HG03439 (cell line): ENCODE results near the gene BCL7A.
"Not testable (repeated sequence)": the region's sequence is repeated elsewhere in the genome, so short reads cannot be mapped to it uniquely, and the experiment has no call there.

Source experiments
- ATAC-seq: cut with Tn5 transposase; IDR thresholded peaks from one replicate; pipeline ENCODE4 v1.9.1; 2021; ENCODE audit warnings: mild to moderate bottlenecking, moderate library complexity; ENCODE audit not compliant: unreplicated experiment

BCL7A gene

DNA sequence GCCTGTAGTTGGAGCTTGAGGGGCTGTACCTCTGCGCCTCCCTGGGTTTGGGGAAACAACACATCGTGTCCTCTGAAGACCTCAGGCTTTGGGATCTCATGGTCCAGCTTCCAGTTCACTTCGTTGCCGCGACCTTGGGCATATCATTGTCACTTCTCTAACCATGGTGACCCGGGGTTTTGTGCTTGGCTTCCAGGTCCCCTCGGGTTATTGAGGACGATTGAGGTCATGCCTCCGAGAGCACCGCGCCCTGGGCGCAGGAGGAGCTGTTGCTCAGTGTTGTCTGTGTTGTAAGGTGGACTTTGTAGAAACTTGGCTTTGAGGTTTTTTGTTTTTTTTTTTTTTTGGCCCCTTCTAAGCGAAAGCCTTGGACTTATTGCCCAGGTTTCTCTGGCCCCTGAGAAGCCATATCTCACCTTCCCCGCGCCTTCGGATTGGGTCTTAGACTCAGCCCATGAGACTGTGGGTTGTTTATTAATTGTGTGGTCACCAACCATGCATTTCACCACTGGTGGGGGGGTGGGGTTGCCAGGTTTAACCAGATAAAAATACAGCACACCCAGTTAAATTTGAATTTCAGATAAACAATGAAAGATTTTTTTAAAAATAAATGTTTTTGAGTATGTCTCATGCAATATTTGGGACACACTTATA lies 2.6 kb downstream of the BCL7A start:
- no peak for ATAC-seq

- no peak for ATAC-seq
Measured at GRCh38 chr12:122026706-122027333, 5.1 kb downstream of the BCL7A start.

DNA sequence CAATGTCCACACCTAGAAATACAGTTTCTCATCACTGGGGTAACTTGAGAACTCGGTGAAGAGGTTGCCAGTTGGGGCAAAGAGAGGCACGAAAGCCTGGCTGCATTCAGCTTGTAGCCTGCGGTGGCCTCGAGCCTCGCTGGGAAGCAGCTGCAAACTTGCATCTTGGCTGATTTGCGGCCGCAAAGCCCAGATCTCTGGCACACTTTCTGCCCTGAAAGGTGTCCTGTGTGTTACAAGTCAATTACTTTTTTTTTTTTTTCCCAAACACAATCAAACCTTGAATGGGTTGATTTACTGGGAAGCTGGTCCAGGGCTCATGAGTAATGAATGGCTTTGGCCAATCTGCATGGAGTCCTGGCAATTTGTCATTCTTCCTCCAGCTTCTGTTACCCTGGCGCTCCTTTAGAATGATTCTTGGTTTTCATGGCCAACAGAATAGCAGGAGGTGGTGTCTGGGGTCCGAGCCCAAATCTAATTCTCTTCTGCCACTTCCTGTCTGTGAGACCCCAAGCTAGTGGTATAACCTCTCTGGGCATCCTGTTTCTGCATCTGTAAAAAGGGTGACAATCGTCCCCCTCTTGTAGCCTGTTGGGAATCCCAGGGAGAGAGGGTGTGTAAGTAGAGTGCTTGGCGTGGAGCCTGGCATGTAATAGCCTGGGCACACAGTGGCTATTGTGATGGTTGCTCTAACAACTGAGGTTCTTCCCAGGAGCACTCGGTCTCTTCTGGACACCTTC lies 6.7 kb downstream of the BCL7A start:
- no peak for ATAC-seq

DNA sequence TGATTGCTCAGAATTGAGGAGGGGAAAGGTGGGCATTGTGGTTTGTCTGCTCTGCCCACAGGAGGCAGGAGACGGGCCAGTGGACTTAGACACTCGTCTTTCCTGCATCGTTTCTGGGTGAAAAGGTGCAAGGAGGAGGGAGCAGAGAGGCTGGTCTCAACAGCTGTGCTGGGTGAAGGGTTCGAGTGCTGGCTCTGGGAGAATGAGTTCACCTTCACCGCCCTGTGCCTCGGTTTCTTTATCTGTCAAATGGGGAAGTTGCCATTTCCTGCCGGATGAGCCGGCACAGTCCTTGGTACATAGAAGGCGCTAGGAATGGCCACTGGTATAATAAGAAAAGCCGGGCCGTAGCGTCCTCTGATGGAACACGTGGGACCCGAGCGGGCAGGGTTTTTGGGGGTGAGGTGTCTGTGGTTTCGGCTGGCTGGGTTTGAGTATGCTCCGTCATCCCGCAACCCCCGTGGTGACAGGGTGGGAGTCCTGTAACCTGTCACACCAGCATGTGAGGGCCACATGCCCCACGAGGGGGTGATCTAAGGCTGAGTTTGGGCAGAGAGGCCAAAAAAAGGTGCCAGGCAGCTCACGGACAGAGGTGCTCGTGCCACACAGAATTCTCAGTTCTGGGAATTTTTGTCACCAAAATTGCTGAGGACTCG lies 7.3 kb downstream of the BCL7A start:
- ATAC-seq, result no peak

DNA sequence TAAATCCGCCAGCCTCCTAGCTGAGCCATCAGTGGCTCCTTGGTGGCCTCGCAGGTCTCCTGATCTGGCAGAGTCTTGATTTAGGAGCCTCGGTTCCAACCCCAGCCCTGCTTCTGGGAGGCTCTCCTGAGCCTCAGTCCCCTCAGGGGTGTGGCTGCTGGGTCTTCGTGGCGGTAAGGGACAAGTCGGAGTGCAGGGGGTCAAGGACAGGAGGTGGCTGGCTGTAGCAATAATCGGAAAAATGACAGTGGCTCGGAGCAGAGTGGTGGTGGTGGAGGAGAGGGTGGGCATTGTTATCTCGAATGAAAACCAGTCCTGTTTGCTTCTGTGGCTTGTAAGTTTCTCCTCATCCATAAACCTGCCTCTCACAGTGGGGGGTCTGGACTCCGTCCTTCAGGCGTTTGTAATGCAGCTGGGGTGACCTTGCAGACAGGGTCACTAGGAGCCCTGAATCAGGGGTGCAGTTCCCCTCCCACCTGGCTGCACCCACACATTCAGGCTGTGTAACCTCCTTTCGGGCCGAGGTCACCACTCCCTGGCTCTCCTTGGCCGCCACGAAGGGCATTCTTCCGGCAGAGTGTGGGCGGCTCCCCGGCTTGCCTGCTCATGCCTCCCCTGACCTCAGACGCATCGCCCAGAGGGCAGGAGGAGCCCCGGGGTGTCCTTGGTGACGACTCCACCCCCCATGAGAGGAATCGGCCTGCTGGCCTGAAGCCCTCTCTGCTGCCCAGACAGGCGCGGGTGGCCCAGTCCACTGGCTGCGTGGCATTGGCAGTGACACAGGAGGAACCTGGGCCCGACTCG lies 8.1 kb downstream of the BCL7A start:
- no peak for ATAC-seq

DNA sequence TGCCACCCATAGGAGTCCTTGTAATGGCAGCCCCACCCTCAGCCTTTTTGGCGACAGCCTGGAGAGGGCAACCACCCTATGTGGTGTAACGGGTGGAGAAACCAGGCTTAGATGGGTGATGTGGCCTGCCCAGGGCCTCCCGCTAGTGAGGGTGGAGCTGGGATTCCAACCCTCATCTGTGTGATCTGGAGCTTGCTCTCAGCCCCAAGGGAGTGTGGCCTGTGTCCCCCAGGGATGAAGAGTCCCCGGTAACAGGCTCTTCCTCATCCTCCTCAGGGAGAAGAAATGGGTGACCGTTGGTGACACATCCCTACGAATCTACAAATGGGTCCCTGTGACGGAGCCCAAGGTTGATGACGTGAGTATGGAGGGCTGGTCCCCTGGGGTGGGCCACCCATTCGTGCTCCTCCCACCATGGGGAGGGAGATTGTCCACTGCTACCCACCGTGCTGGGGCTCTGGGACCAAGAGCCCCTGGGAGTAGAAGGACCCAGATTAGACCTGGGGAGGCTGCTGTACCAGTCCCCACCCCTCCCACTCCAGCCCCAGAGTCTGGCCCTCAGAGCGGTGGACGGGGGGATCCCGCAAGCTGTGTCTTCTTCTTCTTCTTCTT lies 8.8 kb downstream of the BCL7A start:
- ATAC-seq, result no peak

DNA sequence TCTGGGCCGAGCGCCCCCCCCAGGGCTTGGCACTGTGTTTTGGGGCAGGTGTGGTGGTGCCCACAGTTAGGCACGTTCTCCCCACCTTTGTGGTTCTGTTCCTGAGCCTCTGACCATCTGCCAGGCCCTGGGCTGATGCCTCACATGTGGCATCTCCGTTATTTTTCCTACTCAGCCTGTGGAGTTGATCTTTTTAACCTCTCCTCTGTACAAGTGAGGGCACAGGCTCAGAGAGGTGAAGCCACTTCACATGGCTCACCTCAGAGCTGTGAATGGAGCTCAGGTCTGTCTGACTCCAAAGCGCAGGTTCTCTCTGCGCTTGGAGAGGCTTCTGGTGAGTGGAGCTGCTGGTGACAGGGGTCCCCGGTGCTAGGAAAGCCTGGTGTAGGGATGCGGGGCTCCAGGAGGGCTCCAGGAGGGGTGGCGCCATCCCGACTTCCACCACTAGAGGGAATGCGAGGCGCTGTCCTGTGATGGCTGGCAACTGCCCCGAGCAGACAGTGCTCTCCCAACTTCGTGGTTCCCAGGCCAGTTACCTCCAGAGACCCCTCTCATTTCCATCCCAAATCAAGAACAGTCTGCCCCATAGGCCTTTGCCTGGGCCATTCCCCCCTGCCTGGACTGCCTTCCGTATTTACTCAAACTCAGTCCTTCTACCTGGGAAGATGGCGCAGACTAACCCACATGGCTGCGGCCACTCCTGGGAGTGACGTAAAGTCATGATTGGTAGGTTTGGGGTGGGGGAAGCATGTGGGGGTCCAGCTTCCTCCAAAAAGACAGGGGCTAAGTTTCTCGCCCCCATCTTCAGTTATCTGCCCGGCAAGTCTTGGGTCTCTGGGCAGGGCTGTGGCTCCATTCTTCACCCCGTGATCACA lies 9.9 kb downstream of the BCL7A start:
- ATAC-seq, result no peak

DNA sequence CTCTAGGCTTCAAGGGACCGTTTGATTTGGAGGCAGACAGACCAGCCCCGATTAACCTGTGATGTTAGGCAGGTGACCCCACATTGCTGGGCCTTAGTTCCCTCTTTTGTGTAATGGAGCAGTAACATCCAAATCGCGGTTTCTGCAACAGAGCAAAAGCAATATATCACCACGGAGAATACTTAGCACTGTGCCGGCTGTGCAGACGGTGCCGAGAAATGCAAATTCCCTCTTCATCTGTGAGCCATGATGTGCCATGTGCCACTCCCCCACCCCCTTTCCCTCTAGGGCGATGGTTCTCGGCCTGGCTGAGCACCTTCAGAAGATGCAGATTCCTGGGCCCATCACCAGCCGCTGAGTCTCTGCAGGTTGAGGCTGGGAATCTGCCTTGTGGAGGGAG lies 10.9 kb downstream of the BCL7A start:
- ATAC-seq, result no peak

GRCh38 chr12:122035292-122035691 lies 13.6 kb downstream of the BCL7A start:
- no peak for ATAC-seq

GRCh38 chr12:122036153-122036552 lies 14.5 kb downstream of the BCL7A start:
- no peak for ATAC-seq

DNA sequence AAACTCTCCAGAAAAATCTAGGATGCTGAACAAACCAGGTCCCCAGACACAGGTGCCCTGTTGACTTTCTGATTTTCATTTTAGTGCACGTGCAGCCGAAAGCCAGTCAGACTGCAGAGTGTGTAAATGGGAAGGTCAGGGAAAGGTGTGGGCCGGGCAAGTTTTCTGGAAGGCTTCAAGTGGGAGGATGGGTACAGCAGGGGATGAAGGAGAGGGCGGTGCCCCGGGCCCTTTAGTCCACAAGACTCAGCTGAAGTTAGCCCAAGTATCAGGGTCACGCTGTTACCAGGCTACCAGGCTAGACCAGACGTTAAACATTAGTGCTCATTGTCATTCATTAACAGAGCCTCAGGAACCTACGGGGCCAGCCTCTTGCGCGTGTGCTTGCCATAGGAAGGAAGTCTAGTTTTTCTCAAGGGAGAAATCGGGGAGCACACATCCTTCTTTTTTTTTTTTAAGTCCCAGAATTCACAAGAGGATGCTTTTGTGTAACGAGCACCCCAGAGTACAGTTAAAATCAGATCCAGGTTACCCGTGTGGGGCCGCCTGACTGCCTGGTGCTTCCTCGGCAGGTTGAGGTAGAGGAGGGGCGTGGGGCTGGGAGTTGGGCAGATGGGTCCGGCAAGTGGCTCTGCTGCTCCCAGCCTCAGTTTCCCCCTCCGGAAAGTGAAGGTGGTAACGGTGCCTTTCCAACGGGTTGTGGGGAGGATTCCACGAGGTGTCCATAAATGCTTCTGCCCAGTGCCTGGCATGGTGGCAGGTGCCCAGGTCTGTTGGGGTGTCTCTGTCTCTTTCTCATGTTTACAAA lies 19.1 kb downstream of the BCL7A start:
- no peak for ATAC-seq

DNA sequence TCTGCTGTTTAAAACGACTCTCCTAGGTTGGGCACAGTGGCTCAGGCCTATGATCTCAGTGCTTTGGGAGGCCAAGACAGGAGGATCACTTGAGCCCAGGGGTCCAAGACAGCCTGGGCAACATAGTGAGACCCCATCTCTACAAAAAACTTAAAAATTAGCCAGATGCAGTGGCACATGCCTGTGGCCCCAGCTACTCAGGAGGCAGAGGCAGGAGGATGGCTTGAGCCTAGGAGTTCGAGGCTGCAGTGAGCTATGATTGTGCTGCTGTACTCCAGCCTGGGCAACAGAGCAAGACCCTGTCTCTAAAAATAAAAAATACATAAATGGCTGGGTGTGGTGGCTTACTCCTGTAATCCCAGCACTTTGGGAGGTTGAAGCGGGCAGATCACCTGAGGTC lies 19.8 kb downstream of the BCL7A start:
- ATAC-seq, result not testable (repeated sequence)

DNA sequence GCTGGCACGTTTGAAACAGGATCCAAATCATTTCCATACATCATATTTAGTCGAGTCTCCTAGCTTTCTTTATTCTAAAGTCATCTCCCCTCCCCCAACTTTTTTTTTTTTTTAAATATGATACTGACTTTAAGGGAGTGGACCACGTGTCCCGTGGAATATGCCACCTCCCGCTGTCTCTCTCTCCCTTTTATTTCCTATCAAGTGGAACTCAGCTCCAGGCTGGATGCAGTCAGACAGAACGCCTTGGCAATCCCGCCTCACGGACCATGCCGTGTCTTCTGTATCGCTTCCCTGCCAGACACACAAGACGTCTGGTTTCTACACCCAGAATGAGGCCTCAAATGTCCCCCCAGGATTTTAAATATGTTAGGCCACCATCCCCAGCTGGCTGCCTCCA lies 21.2 kb downstream of the BCL7A start:
- ATAC-seq, result no peak

GRCh38 chr12:122043476-122043875 lies 21.8 kb downstream of the BCL7A start:
- no peak for ATAC-seq

DNA sequence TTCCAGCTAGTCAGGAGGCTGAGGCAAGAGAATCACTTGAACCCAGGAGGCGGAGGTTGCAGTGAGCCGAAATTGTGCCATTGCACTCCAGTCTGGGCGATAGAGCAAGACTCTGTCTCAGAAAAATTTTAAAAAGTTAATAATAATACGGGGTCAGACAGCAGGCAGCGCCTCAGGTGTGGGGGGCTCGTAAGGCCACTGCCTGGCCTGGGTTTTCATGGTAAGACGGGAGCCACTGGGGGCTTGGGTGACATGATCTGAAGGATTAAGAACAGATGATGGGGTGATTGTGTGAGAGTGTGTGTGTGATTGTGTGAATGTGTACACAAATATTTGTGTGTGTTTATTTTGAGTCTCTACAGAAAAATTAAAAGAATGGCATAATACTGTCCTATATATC lies 23.6 kb downstream of the BCL7A start:
- no peak for ATAC-seq

DNA sequence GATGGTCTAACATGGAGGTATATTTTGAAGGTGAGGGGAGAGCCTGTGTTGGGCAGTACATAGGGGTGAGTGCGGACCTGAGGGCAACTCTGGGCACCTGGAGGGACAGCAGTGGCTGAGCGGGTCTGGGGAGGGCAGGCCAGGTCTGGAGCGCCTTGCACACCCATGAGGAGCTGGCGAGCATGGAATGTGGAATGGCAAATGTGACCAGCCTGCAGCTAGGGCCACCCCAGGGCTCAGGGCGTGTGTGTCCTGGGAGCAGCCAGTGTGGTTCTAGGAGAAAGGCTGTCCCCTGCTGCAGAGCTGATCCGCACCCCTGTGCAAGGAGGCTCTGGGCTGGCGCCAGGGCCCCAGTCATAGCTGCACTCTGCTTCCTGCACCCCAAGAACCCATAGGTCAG lies 24.5 kb downstream of the BCL7A start:
- no peak for ATAC-seq

GRCh38 chr12:122048151-122048550 lies 26.5 kb downstream of the BCL7A start:
- no peak for ATAC-seq

GRCh38 chr12:122049827-122050226 lies 28.1 kb downstream of the BCL7A start:
- ATAC-seq, result no peak

GRCh38 chr12:122050706-122051105 lies 29.0 kb downstream of the BCL7A start:
- ATAC-seq, result no peak
